ENCODE results near the gene AP5Z1.

AP5Z1 gene

DNA sequence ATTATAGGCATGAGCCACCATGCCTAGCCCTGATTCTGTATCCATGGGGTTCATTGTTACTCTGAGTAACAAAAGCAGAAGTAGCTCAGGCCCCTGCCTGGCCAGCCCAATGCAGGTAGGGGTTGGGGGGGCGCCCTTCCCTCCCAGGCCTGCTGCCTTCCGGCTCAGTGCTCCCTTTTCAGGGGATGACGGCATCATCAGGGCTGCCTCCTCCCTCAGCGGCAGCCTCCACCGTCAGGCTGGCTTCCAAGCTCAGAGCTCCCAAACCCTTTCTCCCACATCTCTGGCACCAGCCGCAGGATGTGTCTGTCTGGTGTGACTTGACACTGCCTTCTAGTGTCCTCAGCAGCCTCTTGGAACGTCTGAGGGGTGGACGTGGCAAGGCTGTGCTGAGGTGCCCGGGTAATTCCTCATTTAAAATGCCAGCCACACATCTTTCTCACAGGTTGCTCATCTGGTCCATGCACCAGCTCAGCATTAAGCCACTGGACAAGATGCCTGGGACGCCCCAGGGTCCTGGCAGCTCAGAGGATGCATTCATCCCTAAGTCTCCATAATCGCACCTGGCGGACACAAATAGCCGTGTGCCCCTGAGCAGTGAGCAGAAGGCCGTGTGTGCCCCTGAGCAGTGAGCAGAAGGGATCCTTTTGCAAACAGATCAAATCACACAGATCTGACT, 48.2 kb downstream of the AP5Z1 start:
- DNase-seq = no peak

DNA sequence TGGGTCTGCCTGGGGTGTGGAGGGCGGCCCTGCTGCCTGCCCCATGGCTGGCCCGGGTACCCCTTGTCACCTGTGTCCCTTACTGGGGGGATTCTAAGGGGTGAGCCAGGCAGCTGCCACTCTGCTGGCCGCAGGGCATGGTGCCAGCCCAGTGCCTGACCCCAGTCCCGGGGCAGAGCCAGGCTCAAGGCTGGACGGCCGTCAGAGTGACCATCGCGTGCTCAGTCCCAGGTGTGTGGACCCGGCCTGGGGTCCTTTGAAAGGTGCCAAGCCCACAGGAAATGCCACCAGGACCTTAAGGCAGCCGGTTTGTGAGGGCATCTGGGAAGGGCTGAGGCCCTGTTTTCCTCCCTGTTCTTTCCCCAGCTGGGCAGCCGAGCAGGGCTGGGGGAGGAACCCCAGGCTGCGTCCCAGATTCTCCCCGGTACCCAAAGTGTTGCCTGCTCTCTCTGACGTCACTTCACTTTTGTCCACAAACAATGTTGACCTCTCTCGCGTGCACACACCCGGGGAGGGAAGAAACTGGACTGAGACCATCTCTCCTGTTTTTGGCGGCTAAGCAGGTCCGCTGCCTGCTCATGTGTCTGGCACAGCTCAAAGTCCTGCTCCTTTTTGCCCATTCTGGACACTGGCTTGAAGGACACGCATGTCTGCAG, 48.8 kb downstream of the AP5Z1 start:
- no peak for DNase-seq

DNA sequence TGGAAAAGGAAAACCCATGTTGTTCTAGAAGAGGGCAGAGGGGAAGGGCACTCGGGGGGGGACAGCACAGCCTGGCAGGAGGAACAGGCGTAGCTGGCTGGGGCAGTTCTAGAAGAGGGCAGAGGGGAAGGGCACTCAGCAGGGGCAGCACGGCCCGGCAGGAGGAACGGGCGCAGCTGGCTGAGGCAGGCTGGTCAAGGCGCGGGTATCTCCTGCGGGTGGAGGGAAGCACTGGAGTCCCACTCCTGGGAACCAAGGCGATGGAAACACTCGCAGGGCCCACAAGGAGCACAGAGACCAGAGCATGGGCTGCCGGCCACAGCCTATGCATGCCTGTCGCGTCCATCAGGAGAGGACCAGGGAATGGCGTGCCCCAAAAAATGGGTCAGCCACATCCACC, 49.7 kb downstream of the AP5Z1 start:
- DNase-seq = no peak

DNA sequence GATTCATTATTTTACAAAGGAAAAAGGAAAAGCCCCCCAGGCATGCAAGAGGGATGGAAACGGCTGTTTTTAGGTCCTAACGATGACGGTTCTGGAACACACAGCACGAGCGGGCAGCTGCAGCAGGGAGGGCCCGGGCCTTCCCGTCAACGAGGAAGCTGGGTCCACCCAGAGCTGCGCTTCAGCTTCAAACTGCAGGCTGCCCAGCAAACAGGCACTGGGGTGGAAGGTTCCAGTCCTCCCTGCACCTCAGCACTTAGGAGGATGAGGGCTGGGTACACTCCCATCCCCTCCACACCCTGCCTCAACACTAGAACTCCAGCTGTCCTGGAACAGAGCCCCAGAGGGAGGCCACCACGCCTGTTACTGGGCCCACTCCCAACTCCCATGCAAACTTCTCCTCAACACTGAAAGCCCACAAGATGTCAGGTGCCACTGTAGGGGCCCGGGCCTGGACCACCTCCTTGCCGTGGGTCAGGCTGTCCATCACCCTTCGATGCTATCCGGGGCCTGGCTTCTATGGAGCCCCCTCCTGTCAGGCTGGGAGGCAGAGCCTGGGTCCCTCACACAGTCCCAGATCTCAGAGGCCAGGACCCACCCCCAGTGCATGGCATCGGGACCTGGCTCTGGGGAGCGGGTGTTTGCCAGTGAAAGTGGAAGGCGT, 53.4 kb downstream of the AP5Z1 start:
- no peak for DNase-seq

DNA sequence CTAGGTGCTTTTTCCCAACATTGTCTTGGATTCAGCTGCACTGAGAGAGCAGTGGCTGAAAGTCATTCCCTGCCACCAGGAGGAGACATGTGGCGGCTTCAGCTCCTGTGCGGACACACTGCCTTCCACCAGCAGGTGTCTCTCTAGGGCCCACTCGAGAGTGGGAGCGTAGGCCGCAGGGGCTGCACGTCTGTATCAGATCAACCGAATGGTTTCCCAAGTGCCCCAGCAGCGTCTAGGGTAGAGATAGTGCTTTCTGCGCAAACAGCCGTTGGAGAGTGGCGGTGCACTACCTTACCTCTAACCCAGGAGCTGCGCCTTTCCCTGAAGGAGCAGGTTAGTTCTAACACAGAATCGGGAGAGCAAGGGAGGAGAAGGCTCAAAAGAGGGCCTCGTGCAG, 54.8 kb downstream of the AP5Z1 start:
- DNase-seq = peak; percentile 55

DNA sequence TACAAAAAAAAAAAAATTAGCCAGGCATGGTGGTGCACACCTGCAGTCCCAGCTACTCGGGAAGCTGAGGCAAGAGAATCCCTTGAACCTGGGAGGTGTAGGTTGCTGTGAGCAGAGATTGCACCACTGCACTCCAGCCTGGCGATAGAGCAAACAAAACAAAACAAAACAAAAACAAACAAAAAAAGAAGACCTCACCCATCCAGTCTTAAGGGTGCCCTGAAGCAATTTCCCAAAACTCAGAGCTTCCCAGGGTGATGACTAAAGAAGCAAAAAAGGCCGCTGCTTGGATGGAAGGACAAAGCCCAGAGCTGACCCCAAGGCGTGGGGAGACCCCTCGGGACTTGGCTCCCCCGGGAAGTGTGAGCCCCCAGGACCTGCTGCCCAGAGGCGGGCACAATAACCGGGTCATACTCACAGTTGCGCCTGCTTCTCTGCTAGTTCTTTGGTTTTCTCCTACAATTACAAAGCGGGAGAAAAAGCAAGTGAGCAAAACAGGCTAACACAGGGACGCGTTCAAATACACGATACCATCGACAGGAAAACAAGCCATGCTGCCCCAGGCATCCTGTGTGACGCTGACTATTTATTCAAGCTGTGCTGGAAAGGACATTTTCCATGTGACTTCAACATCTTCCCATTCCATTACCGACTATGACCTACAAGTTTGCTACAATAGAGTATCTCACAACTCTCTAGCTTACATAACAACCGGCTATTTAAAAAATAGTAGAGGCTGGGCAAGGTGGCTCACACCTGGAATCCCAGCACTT, 56.5 kb downstream of the AP5Z1 start:
- no peak for DNase-seq

DNA sequence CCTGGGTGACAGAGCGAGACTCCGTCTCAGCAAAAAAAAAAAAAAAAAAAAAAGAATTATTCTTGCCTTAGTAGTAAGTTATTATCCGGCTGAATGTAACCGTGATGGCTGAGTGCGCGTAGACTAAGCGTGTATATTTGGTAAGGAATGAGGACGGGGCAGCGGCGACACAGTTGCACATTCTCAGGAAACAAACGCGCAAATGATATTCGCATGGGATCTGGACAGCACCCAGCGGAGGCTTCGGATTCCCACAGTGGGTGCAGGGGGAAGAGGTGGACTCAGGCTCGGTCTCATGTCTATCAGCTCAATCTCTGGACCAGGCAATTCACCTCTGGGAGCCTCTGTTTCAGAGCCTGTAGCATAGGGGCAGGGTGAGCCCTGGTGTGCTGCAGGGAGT, 57.3 kb downstream of the AP5Z1 start:
- no peak for DNase-seq

DNA sequence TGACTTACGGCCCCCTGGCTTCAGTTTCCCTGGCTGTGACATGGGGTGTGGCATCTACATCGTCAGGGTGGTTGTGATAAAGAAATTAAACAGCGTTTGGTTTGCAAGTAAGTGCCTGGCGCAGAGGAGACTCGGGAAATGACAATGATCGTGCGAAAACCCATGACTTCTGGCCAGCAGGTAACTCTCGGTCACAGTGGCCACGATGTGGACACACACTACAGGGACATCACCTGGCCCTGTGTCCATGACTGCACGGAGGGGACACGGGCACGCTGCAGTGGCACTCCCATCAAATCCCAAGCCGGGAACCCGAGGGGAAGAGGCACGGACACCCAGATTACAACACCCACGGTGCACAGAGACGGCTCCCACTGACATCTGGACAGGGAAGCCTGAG, 57.8 kb downstream of the AP5Z1 start:
- DNase-seq = no peak

DNA sequence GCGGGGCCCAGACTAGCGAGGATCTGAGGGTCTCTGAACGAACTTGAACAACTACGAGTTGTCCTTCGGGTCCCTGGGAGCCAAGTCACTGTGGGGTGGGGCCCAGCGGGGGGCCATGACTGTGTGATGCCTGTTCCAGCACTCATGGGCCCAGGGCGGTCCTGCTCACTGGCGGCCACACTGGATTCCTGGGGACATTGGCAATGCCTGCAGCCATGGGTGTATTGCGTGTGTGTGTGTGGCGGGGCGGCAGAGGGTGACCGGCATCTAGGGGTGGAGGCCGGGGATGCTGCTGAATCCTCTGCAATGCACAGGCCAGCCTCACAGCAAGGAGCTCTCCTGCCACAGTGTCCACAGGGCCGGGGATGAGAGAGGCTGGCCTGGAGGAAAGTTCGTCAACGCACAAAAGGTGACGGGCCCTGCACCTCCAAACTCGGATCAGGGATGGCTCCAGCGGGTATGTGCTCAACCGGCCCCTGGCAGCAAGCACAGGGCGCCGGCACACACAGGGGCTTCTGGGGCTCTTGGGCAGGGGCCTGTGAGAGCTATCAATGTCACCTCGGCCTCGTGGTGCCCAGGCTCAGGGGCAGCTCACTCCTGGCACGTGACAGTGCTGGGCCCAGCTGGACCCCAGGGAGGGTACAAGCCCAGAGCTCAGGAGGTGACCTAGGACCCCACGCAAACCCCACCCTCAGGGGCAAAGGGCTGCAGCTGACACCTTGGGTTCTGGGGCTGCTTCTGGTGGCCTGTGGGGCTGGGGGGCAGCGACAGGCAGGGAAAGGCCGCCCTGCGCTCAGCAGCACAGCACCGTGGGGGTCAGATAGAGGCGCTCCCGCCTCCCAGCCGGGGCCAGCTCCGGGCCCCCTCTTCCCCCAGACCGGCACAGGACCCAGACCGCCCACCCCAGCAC, 58.5 kb downstream of the AP5Z1 start:
- no peak for DNase-seq

DNA sequence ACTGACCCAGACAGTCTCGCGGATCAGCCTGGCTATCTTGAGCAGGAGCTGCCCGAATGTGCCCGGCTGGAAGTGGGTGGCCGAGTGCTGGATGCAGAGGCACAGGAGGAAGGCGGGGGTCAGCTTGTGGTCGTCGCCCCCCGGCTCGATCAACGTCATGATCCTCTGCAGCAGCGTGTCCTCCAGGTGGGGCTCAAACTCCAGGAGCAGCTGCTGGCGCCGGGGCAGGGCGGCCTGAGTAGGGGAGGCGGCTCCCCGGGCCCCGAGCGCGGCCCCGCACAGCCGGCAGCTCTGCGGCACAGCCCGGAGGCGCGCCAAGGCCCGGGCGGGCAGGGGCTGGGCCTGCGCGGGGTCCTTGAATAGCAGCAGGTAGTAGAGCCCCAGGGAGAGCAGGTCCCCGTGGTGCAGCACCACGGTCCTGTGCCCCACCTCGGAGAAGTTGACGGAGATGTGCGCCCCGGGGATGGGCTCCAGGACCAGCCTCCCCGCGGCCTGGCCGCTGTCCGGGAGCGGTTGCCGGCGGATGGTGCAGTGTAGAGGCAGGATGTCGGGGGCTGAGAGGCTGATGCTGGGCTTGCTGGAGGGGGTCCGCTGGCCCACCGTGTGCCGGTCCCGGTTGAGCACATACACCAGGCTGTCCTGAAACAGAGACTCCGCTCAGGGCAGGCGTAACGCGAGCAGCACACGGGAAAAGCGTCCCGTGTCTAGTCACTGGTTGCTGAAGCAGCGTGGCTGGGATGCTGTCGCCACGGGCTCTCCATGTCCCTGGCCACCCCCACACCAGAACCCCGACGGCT, 59.4 kb downstream of the AP5Z1 start:
- no peak for DNase-seq

DNA sequence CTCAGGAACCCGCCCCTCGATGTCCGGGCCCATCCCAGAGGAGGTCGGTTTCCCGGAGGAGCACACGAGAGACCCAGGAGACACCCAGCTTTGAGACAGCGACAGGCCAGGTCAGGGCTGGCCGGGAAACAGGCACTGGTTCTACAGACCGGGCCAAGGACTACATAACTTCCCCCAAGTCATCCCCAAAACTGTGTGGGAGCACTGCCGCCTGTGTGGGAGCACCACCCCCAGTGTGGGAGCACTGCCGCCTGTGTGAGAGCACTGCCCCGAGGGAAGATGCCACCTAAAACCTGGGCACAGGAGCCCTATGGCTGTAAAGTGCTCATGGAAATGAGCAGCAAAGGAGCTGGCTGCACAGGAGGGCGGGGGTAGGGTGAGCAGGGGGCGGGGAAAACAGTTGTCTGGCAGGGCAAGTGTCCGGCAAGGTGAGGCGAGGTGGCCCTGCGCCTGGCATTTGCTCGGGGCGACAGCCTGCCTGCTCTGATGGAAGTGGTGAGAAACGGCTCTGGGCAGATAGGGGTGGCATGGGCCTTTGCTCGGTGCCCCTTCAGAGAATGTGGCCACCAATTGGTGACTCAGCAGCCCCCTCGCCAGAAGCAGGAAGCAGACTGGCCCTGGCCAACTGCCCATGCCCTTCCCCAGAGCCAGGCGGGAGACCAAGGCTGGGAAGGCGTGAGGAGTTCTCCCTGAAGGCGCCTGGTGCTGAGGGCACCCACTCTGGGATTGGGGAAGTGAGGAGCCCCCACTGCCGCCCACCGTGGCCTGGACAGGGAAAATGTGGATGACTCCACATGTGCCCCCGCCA, 60.2 kb downstream of the AP5Z1 start:
- no peak for DNase-seq

DNA sequence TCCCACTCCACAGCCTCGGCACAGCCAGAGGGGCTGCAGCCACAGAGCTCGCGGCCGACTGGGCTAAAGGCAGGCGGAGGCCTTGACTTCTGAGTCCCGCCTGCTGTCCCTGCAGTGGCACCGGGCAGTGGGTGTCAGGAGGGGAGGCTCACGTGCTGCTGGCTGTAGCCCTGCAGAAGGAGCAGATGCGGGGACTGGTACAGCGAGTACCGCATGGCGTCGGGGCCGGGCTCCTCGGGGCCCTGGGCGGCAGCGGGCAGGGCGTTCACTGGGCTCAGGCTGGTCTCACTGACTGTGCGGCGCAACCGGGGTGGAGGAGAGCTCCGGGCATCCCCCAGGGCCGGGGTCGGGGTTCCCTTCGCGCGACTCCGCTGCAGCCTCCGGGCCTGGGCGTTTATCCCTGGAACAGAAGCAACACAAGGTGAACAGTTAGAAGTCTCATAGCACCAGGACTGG, 60.8 kb downstream of the AP5Z1 start:
- DNase-seq = no peak

DNA sequence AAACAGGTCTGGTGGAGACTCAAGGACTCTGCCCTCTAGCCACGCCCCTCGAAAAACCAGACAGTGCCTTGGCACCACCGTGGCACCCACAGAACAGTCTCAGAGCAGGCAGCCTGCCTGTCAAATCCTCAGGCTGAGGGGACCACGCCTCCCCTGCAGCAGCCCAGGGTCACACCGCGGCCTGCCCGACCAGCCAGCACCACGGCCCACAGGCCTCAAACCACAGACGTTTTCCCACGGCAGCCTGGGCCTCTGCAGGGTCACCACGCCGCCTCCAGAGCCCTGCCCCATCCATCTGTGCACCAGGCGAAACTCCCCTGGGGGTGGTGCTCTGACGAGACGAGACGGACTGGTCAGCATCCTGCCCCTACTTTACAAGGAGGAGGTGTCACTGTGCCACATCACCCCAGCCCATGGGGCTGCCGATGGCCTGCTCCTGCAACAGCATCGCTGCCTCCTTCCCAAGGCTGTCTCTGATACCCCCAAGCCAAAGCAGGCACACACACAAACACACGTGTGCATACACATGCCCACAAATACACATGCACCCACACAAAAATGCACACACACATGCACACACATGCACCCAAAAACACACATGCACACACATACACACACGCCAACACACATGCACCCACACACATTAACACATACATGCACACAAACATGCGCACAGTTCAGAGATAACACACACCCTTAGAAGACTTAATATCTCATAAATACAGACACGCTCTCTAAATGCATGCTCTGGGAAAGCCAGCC, 61.8 kb downstream of the AP5Z1 start:
- no peak for DNase-seq

DNA sequence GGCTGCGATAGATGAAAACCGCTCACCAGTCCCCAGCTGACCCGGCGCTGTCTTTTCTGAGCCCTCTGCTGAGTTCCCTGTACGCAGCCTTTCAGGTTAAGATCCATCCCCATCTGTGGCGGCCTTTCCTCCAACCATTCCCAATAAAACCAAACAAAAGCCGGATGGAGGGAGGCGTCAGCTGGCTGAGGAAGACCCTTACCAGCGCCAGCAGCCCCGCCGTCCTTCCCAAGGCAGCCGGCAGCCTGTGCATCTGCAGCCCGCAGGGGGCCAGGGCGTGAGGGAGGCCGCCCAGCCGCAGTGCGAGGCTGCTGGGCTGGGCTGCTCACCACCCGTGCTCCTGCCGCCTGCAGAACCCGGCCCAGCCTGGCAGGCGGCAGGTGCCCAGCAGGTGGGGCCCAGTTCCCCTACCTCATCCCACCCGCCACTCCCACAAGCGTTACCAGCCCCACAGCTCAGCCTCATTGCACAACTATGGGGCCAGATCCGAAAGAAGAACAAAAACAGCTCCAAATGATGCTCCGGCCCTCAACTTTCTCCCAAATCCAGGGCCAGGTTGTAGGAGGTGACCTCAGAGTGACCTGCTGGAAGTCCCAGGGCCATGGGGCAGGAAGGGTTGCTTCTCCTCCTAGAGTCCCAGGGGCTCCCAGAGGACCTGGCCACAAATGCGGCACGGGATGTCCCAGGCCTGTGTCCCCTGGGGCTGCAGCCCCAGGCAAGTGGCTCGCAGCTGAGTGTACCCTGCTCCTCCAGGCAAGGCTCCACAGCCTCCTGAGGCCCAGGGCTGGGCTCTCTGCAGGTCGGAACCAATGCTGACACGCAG, 62.6 kb downstream of the AP5Z1 start:
- DNase-seq = no peak

DNA sequence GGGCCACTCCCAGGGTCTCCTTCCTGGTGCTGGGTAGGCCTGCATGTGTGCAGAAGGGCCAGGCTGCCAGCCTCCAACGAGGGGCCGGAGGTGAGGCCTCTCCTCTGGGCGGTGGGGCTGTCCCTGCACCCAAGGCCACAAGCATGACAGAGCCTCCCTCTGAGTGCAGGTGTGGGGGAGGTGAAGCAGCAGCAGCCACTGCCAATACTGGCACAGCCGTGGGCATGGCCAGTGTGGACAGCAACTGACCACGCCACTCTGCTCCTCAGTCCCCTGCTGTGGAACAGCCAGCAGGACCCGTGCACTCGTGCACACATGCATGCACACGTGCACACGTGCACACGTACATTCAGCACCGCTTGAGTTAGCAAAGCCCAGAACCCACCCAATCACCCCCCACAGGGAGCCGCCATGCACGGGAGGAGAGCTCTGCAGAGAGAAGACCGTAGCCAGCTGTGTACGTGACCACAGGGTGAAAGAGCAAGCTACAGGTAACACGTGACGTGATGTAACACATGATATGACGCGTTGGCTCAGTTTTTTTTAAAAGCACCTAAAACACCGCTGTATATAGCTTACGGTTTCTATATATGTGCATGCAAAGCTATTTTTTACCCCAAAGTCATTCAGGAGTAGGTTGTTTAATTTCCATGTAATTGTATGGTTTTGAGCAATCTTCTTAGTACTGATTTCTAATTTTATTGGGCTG, 63.4 kb downstream of the AP5Z1 start:
- no peak for DNase-seq

DNA sequence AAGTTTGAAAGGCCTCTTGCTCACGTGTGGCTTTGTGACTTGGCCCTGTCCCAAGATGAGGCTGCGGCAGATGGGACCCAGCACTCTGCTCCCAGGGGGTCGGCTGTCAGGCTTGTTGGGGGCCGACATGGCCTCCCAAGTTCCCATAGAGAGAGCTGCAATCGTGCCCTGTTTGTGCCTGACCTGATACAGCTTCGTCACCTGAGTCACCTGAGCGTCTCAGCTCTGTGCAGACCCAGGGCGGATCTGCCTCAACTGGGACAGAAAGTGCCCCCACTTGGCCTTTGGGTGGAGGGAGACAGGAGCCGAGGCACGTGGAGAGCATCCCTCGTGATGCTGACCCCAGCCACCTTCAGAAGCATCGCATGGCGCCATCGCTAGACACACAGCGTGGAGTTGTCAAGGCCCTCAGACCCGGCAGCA, 64.7 kb downstream of the AP5Z1 start:
- DNase-seq = no peak

Measured in fibroblast of upper back skin (primary cell).